HG02610 (cell line): ENCODE measurements around the gene ATP6V0A1.

Experiments
- ATAC-seq: cut with Tn5 transposase; IDR thresholded peaks from one replicate; pipeline ENCODE4 v1.9.1; 2021; ENCODE audit warnings: mild to moderate bottlenecking, moderate library complexity; ENCODE audit not compliant: unreplicated experiment

The ATP6V0A1 gene

DNA sequence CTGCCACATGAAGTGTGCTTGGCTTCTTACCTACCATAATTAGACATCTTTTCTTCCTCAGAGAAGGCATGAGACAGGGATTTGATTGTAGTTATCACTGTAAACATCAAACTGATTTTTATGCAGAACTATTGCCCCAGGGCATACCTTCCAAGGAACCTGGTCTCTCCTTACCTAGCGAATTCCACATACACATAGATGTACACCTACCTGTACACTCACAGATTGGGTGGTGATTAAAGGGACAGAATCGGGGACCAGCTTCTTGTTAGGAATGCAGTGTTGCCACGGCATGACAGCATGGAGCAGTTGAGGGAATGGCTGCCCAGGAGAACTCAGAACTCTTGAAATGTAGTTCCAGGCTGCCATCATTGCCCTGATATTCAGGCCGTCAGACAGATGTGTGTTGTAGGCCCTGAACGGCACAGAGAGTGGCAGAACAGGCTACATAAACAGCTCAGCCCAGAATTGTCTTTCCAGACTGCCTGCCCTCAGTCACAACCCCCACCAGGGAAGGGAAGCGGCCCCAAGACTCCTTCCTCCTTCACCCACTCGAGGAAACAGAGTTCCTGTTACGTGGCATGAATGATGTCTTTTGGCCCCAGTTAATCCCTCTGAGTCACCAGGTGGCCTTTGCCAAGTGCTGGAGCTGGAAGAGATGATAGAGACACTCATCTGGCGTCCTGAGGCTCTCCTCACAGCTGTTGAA is 59.5 kb downstream of the ATP6V0A1 start:
- no peak for ATAC-seq

GRCh38 chr17:42518755-42519545 is 60.3 kb downstream of the ATP6V0A1 start:
- ATAC-seq, result no peak

DNA sequence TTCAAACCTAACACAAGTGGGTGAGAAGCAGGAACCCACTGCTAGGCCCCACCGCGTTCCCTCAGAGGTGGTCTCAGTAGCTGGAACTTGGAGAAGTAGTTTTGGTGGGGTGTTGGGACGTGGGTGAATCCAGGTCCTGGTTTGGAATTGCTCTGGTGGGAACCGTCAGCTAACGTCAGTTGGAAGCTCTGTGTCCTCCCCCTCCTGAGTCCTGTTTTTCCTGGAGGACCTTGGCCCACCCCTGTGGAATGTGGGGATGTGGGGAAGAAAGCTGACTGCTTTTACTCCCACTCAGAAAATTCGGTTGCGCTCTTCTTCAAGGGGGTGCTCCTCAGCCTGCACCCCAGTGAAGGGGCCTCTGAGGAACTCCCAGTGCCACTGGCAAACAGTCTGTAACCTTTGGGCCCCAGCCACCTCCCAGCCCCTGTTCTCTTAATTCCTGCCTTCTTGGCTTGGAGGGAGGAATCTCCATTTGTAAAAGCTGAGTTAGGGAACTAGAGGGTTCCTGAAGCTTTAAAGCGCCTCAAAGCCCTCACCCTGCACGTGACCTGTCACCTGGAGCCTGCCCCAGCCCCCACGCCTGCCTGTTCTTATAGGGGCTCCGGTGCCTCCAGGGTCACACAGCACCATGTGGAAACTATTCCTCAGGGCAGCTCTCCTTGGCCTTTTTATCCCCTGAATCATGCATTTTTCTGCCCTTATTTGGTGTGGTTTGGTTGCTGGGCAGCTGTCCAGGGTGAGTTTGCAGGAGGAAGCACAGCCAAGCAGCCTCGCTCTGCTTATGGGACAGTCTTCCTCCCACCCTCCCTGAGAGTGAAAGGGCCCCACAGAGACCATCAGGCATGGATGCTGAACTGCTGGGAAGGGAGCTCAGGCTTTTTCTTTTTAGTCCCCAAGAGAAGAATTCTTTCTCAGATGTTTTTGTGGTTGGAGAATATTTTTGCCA is 61.1 kb downstream of the ATP6V0A1 start:
- no peak for ATAC-seq

- ATAC-seq, result no peak
Measured at GRCh38 chr17:42520540-42520951, 61.9 kb downstream of the ATP6V0A1 start.

GRCh38 chr17:42521036-42521435 is 62.4 kb downstream of the ATP6V0A1 start:
- no peak for ATAC-seq

- ATAC-seq, result no peak
Measured at GRCh38 chr17:42521666-42522262, 63.1 kb downstream of the ATP6V0A1 start.

DNA sequence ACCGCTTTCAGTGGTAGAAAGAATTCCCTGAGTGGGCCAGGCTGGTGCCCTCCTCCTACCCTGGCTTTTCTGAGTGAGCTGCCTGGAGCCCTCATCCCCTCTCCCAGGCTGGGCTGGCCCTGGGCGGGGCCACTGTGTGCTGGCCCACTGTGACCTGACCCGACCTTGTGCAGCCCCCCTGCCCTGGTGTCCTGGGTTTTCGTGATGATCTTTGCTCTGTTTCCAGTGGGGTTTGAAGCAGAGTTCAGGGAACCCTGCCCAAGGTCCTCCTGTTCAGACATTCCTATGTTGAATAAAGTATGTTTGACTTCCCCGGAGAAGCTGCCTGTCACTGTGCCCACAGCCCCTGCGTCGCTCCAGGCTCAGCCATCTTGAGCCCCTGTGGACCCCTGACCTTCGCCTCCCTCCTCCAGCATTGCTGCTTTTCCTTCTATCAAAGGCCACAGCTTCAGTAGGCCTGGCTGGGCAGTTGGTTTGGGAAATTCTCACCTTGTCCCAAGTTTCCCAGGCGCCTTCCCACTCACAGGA is 63.6 kb downstream of the ATP6V0A1 start:
- no peak for ATAC-seq

GRCh38 chr17:42522798-42523278 is 64.2 kb downstream of the ATP6V0A1 start:
- no peak for ATAC-seq

DNA sequence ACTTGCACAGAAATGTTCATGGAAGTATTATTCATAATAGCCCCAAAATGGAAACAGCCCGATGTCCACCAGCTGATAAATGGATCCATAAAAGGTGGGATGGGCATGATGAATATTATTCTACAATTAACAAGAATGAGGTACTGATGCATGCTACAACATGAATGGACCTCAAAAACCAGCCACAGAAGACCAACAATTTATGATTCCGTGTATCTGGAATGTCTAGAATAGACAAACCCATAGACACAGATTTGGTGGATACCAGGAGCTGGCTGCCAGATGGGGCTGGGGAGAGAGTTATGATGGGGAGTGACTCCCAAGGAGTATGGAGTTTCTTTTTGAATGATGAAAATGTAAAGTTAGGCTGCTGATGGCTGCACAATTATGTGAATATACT is 66.5 kb downstream of the ATP6V0A1 start:
- no peak for ATAC-seq

GRCh38 chr17:42526031-42526444 is 67.4 kb downstream of the ATP6V0A1 start:
- no peak for ATAC-seq

DNA sequence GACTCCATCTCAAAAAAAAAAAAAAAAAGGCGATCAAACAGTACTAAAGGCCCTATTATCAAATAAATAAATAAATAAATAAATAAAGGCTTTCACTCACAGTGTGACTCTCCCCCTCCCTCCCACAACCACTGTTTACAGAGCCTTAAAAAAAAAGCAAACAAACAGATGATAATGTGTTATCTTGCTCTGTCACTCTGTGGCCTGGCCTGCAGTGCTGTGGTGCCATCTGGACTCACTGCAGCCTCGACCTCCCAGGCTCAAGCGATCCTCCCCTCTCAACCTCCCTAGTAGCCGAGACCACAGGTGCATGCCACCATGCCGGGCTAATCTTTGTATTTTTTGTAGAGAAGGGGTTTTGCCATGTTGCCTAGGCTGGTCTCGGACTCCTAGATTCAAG is 69.3 kb downstream of the ATP6V0A1 start:
- no peak for ATAC-seq

DNA sequence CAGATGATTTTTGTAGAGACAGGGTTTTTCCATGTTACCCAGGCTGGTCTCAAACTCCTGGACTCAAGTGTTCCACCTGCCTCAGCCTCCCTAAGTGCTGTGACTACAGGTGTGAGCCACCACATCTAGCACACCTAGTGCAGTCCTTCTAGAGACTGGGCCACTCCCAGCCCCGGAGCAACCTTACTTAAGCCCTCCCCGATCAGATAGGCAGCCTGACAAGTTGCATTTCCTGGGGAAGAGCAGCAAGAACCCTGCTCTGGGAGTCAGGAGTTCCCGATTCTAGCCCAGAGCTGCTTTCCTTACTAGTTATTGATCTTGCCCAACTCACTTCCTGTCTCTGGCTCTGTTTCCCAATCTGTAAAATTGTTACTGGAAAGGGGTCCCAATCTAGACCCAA is 70.4 kb downstream of the ATP6V0A1 start:
- no peak for ATAC-seq

DNA sequence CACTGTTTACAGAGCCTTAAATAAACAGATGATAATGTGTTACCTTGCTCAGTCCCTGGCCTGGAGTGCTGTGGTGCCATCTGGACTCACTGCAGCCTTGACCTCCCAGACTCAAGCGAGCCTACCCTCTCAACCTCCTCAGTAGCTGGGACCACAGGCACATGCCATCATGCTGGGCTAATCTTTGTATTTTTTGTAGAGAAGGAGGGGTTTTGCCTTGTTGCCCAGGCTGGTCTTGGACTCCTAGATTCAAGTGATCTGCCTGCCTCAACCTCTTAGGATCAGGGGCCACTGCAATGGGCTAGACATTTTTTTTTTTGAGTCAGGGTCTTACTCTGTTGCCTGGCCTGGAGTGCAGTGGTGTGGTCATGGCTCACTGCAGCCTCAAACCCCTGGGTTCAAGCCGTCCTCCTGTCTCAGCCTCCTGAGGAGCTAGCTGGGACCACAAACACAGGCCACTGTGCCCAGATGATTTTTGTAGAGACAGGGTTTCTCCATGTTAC is 72.3 kb downstream of the ATP6V0A1 start:
- no peak for ATAC-seq

DNA sequence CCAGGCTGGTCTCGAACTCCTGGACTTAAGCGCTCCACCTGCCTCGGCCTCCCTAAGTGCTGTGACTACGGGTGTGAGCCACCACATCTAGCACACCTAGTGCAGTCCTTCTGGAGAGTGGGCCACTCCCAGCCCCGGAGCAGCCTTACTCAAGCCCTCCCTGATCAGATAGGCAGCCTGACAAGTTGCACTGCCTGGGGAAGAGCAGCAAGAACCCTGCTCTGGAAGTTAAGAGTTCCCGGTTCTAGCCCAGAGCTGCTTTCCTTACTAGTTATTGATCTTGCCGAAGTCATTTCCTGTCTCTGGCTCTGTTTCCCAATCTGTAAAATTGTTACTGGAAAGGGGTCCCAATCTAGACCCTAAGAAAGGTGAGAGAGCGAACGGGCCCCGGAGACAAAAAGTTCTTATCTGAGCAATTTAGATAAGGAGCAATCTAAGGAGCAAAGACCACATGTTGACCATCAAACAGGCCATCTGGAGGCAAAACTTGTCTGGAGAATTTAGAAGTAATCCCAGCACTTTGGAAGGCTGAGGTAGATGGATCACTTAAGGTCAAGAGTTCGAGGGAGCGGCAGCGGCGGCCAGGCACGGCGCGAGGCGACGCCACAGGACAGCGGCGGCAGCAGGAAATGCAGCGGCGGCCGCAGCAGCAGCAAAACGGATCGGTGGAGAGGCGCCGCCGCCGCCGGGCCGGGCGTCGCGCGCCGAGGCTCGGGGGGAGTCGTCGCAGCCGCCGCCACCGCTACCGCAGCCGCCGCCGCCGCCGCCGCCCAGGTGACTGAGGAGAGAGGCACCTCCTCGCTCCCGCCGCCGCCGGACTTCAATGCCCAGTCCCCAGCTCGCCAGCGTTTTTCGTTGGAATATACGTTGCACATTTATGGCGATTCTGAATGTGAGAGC is 73.0 kb downstream of the ATP6V0A1 start:
- ATAC-seq, result no peak

GRCh38 chr17:42535155-42536047 is 76.7 kb downstream of the ATP6V0A1 start:
- no peak for ATAC-seq

- peak; percentile 80 for ATAC-seq
Measured at GRCh38 chr17:42536048-42536371, 77.3 kb downstream of the ATP6V0A1 start, which contains the start of gene NAGLU. NAGLU (plus strand) TSS chr17:42536241; CDS start chr17:42536273, 32 bp downstream.

GRCh38 chr17:42536372-42537155 is 77.9 kb downstream of the ATP6V0A1 start:
- ATAC-seq, result peak; percentile 64
